ENCODE results near the gene UBXN7. TPM values are rescaled to one million over a fixed set of nuclear protein-coding genes. Genes with fewer than 3 reads are reported as not detected.
A peak's percentile ranks its signal among the peaks of the same experiment; 100 is the strongest.

UBXN7 gene
- total and polyA plus RNA-seq, 4 donors = 5.2 to 45.8 (median 25.3) TPM

DNA sequence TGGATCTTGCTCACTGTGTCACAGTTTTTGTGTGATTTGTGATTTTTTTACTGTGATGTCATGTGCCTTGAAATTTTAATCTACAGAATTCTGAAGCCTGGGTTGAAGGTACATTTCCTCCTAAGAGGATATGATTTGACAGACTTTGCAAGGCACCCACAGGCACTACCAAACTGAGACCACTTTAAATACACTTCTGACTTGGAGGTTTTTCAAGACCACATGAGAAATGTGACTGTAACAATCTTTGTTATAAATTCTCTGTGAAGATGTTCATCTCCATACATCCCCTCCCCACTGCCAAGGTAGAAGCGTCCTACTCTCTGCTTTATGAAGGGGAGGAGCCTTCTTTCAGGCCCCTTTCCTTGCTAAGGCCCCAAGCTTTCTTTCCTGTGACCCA, 22.8 kb downstream of the UBXN7 start:
- no peak overlapping the region for H3K27ac ChIP-seq (ENCODE audit: low read depth in 1 of 2, low read length in 1 of 2)
- no peak overlapping the region for H3K9ac ChIP-seq (ENCODE audit: insufficient read depth in 1 of 2, low read length in 2 of 2)
- peaks cover 2 to 4% (median 3%) of the 10 kb centered on the region in 4 donors for H3K36me3 ChIP-seq (ENCODE audit: control insufficient read depth in 4 of 4, insufficient read depth in 4 of 4, low read length in 4 of 4)
- peaks cover 0 to 5% (median under 1%) of the 10 kb centered on the region in 4 donors for H3K9me3 ChIP-seq (ENCODE audit: control insufficient read depth in 4 of 4, insufficient read depth in 3 of 4, low read length in 3 of 4)
- peaks cover 3 to 7% (median 4%) of the 10 kb centered on the region in 5 donors for H3K4me1 ChIP-seq (ENCODE audit: control insufficient read depth in 5 of 5, insufficient read depth in 5 of 5, low read length in 5 of 5)
- WGBS, 2 donors = 81 to 88% methylated on average over 1 of the region's 1 CpG
- no peak for TF ChIP-seq CTCF (IDR thresholded peaks at IDR 0.05; ENCODE audit: control extremely low read depth, extremely low read depth)
- DNase-seq (no peak), ATAC-seq (ENCODE audit: insufficient read depth, low FRiP score) (no peak)
- no peaks in the 10 kb centered on the region for H3K27me3 ChIP-seq (ENCODE audit: control insufficient read depth in 3 of 3, insufficient read depth in 3 of 3, low read length in 2 of 3)
- H3K4me3 ChIP-seq = no peak overlapping the region

DNA sequence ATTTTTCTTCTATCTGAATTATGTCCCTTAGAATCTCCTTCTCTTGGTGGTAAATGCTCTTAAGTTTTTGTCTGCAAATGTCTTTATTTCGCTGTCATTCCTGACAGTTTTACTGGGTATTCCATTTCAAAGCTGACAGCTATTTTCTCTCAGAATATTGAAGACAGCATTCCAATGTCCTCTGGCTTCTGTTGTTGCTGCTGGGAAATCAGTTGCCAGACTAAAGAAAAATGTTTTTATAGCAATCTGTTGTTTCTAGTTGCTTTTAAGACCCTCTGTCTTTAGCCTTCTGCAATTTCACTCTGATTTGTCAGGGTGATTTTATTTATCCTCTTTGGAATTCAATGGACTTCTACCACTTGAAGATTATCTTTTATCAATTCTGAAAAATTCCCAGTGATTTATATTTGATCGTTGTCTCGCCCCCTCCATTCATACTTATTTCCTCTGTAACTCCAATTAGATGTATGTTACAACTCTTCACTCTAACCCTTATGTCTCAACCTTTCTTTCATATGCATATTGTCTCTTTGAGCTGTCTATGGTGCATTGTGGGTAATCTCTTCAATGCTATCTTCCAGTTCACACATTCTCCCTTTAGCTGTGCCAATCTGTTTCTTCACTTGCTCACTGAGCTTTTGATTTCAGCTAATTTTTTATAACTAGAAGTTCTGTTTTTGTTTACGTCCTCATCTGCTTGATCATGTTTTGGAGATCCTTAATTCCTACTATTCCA, 23.5 kb downstream of the UBXN7 start:
- TF ChIP-seq CTCF (IDR thresholded peaks at IDR 0.05; ENCODE audit: control extremely low read depth, extremely low read depth) = no peak
- H3K36me3 ChIP-seq (ENCODE audit: control insufficient read depth in 4 of 4, insufficient read depth in 4 of 4, low read length in 4 of 4) = peaks cover 2 to 4% (median 3%) of the 10 kb centered on the region in 4 donors
- H3K9me3 ChIP-seq (ENCODE audit: control insufficient read depth in 4 of 4, insufficient read depth in 3 of 4, low read length in 3 of 4) = peaks cover 0 to 5% (median under 1%) of the 10 kb centered on the region in 4 donors
- WGBS, 2 donors = 97 to 98% methylated on average over 4 of the region's 4 CpGs
- H3K27me3 ChIP-seq (ENCODE audit: control insufficient read depth in 3 of 3, insufficient read depth in 3 of 3, low read length in 2 of 3) = no peaks in the 10 kb centered on the region
- H3K9ac ChIP-seq (ENCODE audit: insufficient read depth in 1 of 2, low read length in 2 of 2) = no peak overlapping the region
- peaks cover 2 to 7% (median 3%) of the 10 kb centered on the region in 5 donors for H3K4me1 ChIP-seq (ENCODE audit: control insufficient read depth in 5 of 5, insufficient read depth in 5 of 5, low read length in 5 of 5)
- DNase-seq (no peak), ATAC-seq (ENCODE audit: insufficient read depth, low FRiP score) (no peak)
- no peak overlapping the region for H3K27ac ChIP-seq (ENCODE audit: low read depth in 1 of 2, low read length in 1 of 2)
- H3K4me3 ChIP-seq = no peak overlapping the region

DNA sequence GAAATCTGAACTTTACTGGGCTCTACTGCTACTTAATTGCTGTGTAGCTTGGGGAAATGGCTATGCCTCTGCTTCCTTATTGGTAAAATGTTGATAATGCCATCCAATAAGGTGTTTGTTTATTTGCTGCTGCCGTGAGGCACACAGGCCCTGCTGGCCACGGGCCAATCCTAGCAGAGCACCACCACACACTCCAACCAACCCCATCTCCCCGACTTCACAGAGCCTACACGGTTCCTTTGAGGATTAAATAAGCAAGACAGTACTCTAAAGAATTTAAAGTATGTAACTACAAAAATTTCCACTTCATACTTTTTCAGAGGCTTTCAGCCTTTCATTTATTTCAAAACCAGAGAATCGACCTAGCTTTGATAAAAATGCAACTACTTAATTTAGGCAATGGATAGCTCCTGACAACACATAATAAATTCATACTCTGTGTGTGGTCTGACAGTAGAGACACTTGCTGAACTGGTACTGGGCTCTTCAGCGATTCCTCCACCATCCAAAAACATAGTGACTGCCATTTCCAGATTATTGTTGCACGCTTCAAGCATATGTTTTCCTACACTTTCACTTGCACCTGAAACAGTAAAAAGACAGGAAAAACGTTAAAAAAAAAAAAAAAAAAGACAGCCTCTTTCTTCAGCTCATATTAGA, 25.3 kb downstream of the UBXN7 start:
- H3K9me3 ChIP-seq (ENCODE audit: control insufficient read depth in 4 of 4, insufficient read depth in 3 of 4, low read length in 3 of 4) = peaks cover 0 to 5% (median under 1%) of the 10 kb centered on the region in 4 donors
- DNase-seq (peak; percentile 48 to 62 (median 54)), ATAC-seq (ENCODE audit: insufficient read depth, low FRiP score) (no peak)
- no peak overlapping the region for H3K4me3 ChIP-seq
- H3K9ac ChIP-seq (ENCODE audit: insufficient read depth in 1 of 2, low read length in 2 of 2) = no peak overlapping the region
- H3K36me3 ChIP-seq (ENCODE audit: control insufficient read depth in 4 of 4, insufficient read depth in 4 of 4, low read length in 4 of 4) = peaks cover 2 to 7% (median 4%) of the 10 kb centered on the region in 4 donors
- no peaks in the 10 kb centered on the region for H3K27me3 ChIP-seq (ENCODE audit: control insufficient read depth in 3 of 3, insufficient read depth in 3 of 3, low read length in 2 of 3)
- WGBS, 2 donors = 55 to 69% methylated on average over 8 of the region's 8 CpGs
- peaks cover 0 to 7% (median 3%) of the 10 kb centered on the region in 5 donors for H3K4me1 ChIP-seq (ENCODE audit: control insufficient read depth in 5 of 5, insufficient read depth in 5 of 5, low read length in 5 of 5)
- no peak for TF ChIP-seq CTCF (IDR thresholded peaks at IDR 0.05; ENCODE audit: control extremely low read depth, extremely low read depth)
- no peak overlapping the region for H3K27ac ChIP-seq (ENCODE audit: low read depth in 1 of 2, low read length in 1 of 2)
